HG03469 (cell line): ENCODE results near the gene CHST11.

ENCODE experiments used
- ATAC-seq: cut with Tn5 transposase; IDR thresholded peaks from one replicate; pipeline ENCODE4 v1.9.1; 2021; ENCODE audit warnings: mild to moderate bottlenecking, moderate library complexity, moderate number of reproducible peaks; ENCODE audit not compliant: unreplicated experiment

The CHST11 gene

GRCh38 chr12:104577581-104577981 is 120.8 kb downstream of the CHST11 start:
- no peak for ATAC-seq

DNA sequence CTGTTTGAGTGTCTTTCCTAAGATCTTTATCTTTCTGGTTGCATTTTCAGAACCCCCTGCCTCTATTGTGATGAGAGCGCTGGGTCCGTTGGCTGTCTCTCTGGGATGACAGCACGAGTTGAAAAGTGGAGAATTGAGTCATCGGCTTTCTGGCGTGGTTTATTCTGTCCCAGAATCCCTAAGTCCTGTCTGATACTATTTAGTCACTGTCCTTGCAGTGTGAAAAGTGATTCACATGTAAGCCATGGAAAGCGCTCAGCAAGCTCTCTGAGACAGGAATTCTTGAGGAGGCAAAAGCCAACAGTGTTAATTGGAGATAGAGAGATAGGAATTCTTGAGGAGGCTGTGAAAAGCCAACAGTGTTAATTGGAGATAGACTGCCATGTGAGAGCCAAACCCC is 121.7 kb downstream of the CHST11 start:
- ATAC-seq = no peak

DNA sequence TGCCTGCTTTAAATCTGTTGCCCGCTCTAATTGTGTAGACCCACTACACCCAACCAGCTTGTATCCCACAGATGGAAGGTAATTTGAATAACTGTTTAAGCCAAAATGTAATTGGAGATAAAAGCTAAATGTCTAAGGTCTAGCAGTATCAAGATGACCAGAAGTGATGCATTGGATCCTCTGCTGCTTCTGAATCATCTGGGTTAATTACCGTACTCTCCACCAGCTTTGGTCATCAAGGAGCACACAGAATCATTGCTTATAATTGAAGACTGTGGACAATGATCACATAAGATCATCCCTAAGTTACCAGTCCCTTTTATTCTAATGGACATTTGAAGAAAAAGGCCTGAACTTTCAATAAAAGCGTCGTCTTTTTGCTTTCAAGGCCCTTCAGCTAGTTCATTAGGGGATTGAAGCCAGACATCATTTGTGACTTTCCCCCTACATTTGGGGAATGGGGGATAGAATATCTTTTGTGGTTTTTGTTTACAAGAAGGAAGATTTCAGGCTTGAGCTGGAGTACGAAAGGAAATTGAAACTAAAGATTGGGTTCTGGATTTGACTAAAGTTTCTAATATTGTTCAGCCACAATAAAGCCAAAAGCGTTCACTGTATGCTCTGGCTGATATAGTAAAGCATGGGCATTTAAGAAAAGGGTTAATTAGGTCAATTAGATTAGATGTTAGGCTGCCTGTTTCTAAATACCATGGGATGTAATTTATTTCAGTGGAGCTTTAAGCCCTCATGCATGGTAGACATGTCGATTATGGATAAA is 123.2 kb downstream of the CHST11 start:
- ATAC-seq = no peak

DNA sequence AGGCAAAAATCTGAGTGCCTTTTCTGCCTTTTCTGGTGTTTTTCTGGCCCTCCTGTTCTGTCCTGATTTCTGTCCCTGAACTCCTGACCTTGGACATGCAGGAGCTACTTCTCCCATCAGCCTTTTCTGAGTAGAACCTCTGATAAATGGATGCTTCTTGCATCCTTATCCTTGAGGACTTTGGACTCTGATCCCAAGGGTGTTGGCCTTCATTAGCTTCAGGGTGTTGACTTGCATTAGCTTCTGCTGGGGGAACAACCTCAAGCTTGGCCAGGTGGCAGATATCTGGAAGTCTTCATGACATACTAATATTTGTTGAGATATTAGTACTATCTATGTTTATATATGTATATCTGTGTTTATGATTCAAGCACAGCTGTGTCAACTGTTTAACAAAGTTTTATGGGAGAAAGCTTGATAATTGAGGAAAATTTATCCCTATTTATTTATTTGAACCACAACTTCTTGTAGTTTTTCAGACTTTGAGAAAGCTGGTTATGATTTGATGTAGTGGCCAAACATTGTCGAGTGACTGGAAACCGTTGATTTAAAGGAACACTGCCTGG is 124.3 kb downstream of the CHST11 start:
- no peak for ATAC-seq

DNA sequence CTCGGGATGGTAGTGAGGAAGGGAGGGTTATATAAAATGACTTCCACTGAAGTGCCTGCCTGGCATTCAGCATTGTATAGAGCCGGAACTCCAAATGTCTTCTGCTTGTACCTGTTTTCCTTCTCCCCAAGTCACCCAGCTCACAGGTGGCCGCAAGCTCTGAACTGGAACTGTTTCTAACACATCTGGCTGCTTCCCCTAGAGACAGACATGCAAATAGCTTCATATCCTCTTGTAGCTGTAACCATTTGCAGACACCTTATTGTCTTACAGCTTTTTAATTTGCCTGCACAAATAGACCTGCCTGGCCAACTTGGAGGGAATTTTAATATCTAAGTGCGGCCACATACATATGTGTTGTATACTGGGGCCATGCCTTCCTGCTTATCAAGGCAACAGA is 126.0 kb downstream of the CHST11 start:
- ATAC-seq = peak; percentile 73

- no peak for ATAC-seq
Observed at GRCh38 chr12:104583301-104583700, 126.6 kb downstream of the CHST11 start.

- no peak for ATAC-seq
Observed at GRCh38 chr12:104585448-104586055, 128.8 kb downstream of the CHST11 start.

DNA sequence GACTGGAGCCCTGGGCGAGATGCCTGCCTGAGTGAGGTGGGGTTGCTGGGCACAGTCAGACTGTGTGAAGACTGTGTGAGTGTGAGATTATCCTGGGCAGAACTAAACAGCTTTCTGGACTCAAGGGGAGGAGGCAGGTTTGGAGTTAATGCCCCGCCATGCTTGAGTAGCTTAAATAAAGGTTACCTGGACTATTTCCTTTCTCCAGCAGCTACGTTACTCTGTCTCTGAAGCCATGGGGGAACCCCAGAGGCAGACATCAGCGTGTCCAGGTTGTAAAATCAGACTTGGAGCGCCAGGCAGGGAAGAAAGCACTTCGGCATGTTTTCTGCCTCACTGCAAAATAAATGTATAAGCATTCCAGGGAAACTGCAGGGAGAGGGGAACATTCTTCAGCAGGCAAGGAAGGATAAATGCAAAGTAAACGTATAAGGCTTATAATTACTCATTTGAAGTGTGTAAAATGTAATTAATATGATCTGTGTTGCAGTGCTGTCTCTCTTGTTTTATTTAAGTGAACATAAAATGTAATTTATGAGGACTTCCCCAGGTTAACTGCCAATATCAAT is 129.7 kb downstream of the CHST11 start:
- ATAC-seq = no peak

GRCh38 chr12:104588047-104588920 is 131.5 kb downstream of the CHST11 start:
- no peak for ATAC-seq

DNA sequence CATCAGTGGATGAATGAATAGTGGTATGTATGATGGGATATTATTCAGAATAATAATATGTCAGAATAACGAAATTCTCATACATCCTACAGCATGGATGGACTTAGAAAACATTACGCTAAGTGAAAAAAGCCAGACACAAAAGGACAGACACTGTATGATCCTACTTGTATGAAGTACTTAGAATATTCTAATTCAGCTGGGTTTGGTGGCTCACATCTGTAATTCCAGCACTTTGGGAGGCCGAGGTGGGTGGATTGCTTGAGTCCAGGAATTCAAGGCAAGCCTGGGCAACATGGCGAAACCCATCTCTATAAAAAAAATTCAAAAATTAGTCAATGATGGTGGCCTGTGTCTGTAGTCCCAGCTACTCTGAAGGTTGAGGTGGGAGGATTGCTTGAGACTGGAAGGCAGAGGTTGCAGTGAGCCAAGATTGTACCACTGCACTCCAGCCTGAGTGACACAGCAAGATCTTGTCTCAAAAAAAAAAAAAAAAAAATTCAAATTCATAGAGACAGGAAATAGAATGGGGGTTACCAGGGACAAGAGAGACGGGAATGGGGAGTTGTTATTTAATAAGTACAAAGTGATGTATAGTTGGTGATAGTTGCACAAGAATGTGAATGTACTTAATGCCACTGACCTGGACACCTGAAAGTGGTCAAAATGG is 132.3 kb downstream of the CHST11 start:
- no peak for ATAC-seq

DNA sequence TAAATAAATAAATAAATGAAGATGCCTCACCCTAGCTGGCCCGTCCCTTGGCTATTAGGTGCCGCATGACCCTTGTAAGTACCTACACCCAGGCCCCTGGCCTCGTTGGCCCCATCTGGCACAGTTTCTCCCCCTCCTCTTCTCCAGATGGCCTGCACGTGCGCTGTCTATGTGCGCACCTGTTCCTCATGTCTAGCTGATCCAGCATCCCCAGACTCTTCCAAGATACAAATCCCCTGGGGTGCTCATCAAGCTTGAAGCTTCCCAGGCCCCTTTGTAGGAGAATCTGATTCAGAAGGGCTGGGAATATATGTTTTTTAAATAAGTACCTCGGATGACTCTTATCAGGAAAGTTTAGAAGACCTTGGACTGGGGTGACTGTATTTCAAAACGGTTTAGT is 133.3 kb downstream of the CHST11 start:
- ATAC-seq = no peak

GRCh38 chr12:104591257-104591885 is 134.6 kb downstream of the CHST11 start:
- ATAC-seq = no peak

DNA sequence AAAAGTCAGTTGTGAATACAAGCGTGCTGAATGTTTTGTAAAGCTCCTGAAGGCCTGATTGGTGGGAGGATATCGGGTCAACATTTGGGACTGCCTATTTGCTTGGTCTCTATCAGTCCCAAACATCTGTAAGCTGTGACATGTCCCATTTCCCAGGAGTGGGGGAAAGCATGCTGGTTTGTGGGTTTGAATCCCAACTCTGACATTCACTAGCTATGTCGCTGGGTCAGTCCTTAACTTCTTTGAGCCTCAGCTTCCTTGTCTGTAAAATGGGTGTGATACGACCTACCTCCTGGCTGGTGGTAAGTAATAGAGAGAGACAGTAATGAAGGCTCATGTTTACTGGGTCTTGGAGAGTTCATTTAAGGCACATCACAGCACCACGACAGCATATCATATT is 136.7 kb downstream of the CHST11 start:
- ATAC-seq = no peak

DNA sequence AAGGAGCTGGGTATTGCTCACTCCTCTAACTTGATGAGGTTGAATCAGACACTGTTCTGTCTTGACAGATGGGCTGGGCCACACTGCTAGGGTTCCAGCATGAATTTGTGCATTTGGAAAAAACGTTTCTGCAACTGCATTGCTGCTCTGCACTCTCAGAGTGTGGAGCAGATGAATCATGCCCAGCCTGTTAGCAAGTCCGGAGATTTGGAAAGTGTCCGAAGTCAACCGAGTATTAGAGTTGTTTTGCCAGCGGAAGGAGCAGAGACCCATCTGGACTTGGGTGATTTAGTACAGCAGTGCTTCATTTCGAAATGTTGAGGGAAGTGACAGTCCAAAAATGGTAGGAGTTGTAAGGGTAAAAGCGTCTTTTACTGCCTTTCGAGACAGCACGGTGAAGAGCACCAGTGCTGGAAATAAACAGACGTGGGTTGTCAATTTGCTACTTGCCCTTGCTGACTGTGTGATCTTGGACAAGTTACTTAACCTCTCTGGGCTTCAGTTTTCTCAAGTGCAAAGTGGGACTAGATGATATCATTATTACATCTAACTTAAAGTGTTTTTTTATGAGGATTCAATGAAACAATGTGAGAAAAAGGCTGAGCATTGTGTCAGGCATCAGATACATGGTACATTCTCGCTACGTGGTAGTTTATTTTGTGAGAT is 139.5 kb downstream of the CHST11 start:
- ATAC-seq = no peak

DNA sequence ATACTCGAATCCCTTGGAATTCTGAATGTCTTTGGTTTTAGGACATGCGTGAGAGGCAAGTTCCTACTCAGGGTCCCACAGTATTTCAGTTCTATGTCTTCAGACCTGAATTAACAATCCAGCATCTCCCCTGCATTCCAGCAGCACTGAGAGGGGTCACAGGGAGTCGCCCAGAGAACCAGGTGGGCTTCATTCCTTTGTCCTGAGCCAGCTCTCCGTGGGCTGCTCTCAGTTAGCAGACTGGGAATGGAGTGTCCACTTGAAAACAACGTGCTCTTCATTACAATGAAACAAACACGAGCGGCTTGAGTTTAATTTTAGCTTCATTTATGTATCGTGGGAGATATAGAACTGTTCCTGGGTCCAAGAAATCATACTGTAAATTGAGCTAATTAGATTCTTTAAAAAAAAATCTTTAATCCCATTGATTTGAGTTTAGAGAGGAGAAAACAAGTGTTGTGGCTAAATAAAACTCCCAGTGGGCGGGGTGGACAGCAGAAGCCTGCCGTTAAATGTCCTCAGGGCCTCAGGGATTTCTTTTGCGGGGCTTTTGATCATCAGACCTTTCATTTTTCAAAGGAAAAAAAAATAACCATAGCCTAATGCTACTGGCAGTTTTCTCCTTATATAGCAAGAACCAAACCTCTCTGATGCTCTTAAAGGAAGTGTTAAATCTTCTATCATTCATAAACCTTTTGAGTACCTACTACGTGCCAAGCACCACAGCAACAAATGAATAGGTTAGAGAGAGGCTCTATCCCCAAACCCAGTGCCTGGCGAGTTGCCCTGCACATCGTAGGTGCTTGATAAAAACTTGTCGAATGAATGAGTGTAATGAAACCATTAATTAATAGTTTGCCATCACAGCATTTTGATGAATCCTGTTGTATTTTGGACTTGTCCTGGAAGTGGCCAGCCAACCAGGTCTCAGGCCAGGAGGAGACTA is 140.4 kb downstream of the CHST11 start:
- no peak for ATAC-seq

GRCh38 chr12:104598342-104599271 is 141.9 kb downstream of the CHST11 start:
- ATAC-seq = no peak
